GM12878 (cell line): ENCODE data around the gene AZU1. TPM values are rescaled to one million over a fixed set of nuclear protein-coding genes. Genes with fewer than 3 reads are reported as not detected.

Experiments used
- ATAC-seq: fragments of 200-7000 bp; cut with Tn5 transposase; 3 replicates; pipeline ENCODE4 v1.9.1; 2020; ENCODE audit warnings: mild to moderate bottlenecking, moderate library complexity
- BruUV-seq: library from RNA; stranded (reverse); fragments of 400-500 nt; replicated peaks from 2 replicates; lab custom pipeline; 2021; lab: Mats Ljungman, UMichigan
- CTCF ChIA-PET: fragments of 300-600 bp; sonication (Branson Sonifier 250); formaldehyde crosslinking; extraction: SDS; loops from one replicate; lab custom pipeline; 2021; ENCODE audit warnings: inconsistent platforms; lab: Yijun Ruan, JAX
- POLR2A ChIA-PET: fragments of 350-600 bp; formaldehyde crosslinking; extraction: SDS; loops from one replicate; lab custom pipeline; 2021; ENCODE audit warnings: inconsistent platforms; lab: Charles Lee
- RAD21 ChIA-PET: fragments of 300-600 bp; sonication (Branson Sonifier 250); formaldehyde crosslinking; loops from one replicate; lab custom pipeline; 2023; ENCODE audit warnings: antibody characterized with exemption; ENCODE audit not compliant: unreplicated experiment; lab: Charles Lee
- SMC1A ChIA-PET: fragments of 300-600 bp; sonication (Branson Sonifier 250); formaldehyde crosslinking; loops from one replicate; lab custom pipeline; 2023; ENCODE audit not compliant: unreplicated experiment, uncharacterized antibody; lab: Charles Lee
- DNase-seq: peaks from one replicate; pipeline ENCODE4 v3.0.0-alpha.2; 2011; ENCODE audit warnings: low read depth, low spot score
- FAIRE-seq: peaks from 3 replicates; lab custom pipeline; 2011; peaks lifted over from hg19 to GRCh38; lab: Jason Lieb, UNC
- H2AFZ ChIP-seq: 2 replicates; pipeline ENCODE4 v1.6.0; 2011; ENCODE audit warnings: low read depth, low read length, control low read depth; ENCODE audit not compliant: control insufficient read depth
- H3K27ac ChIP-seq: 2 replicates; pipeline ENCODE4 v1.5.1; 2011; ENCODE audit warnings: control low read depth; ENCODE audit not compliant: control insufficient read depth, insufficient read depth
- H3K27me3 ChIP-seq, 2 experiments: replicated peaks in 1 of 2; 2 replicates each; pipeline versions ENCODE4 v1.6.0 to v1.6.1; 2011; ENCODE audit warnings: low read length in 1 of 2; ENCODE audit not compliant: control insufficient read depth in 2 of 2, insufficient read depth in 2 of 2
- H3K36me3 ChIP-seq, 2 experiments: 2 replicates each; pipeline ENCODE4 v1.5.1; 2011; ENCODE audit warnings: low read length in 1 of 2; ENCODE audit not compliant: control insufficient read depth in 2 of 2, insufficient read depth in 2 of 2
- H3K4me1 ChIP-seq: 2 replicates; pipeline ENCODE4 v1.6.1; 2011; ENCODE audit warnings: mild to moderate bottlenecking, low read length, moderate library complexity, mixed read lengths; ENCODE audit not compliant: control insufficient read depth, insufficient read depth
- H3K4me2 ChIP-seq: 2 replicates; pipeline ENCODE4 v1.6.0; 2011; ENCODE audit warnings: control low read depth; ENCODE audit not compliant: control insufficient read depth, insufficient read depth
- H3K4me3 ChIP-seq: fragments of 200-600 bp; sonication (generic); 2 replicates; pipeline ENCODE4 v1.5.1; 2016
- H3K79me2 ChIP-seq: 2 replicates; pipeline ENCODE4 v1.6.0; 2011; ENCODE audit warnings: low read length; ENCODE audit not compliant: control insufficient read depth, insufficient read depth
- H3K9ac ChIP-seq: 2 replicates; pipeline ENCODE4 v1.8.0; 2011; ENCODE audit warnings: low read length, control low read depth, mixed read lengths; ENCODE audit not compliant: control insufficient read depth, insufficient read depth
- H3K9me3 ChIP-seq: replicated peaks from 3 replicates; pipeline ENCODE4 v1.5.1; 2011; ENCODE audit warnings: mild to moderate bottlenecking, low read length; ENCODE audit not compliant: control insufficient read depth, insufficient read depth
- H4K20me1 ChIP-seq: 2 replicates; pipeline ENCODE4 v1.6.0; 2011; ENCODE audit not compliant: control insufficient read depth, insufficient read depth
- CHD2 ChIP-seq: IDR thresholded peaks from 2 replicates; pipeline ENCODE4 v1.6.1; 2011; ENCODE audit warnings: low read depth, low read length, improper control_type of control experiment, borderline replicate concordance
- EGR1 ChIP-seq, 2 experiments: IDR thresholded peaks; 1 replicate in 1 of 2; 2 replicates in 1 of 2; pipeline ENCODE4 v1.6.1; 2011 to 2012; ENCODE audit warnings: low read depth in 2 of 2, low read length in 2 of 2, borderline replicate concordance in 1 of 2, mild to moderate bottlenecking in 1 of 2, moderate library complexity in 1 of 2
- JUND ChIP-seq: IDR thresholded peaks from 2 replicates; pipeline ENCODE4 v1.6.1; 2012; ENCODE audit warnings: low read depth, mild to moderate bottlenecking, low read length, improper control_type of control experiment, moderate library complexity
- KAT2A ChIP-seq: conservative IDR thresholded peaks from 2 replicates; pipeline ENCODE4 v1.6.1; 2011; ENCODE audit warnings: low read depth, low read length; ENCODE audit not compliant: control insufficient read depth
- KDM1A ChIP-seq: fragments of 200-600 bp; sonication (generic); IDR thresholded peaks from 2 replicates; pipeline ENCODE4 v1.6.1; 2016; ENCODE audit warnings: borderline replicate concordance
- NFIC ChIP-seq: IDR thresholded peaks from 2 replicates; pipeline ENCODE4 v1.6.1; 2012; ENCODE audit warnings: low read depth, mild to moderate bottlenecking, inconsistent platforms, low read length, moderate library complexity
- PAX5 ChIP-seq: IDR thresholded peaks from 2 replicates; pipeline ENCODE4 v1.6.1; 2011; ENCODE audit warnings: low read depth, low read length, borderline replicate concordance
- POLR2A ChIP-seq: IDR thresholded peaks from 2 replicates; pipeline ENCODE4 v1.6.1; 2011; ENCODE audit warnings: low read depth, mild to moderate bottlenecking, low read length
- RBBP5 ChIP-seq: fragments of 200-600 bp; sonication (generic); conservative IDR thresholded peaks from 2 replicates; pipeline ENCODE4 v1.6.1; 2016
- SIX5 ChIP-seq: IDR thresholded peaks from 2 replicates; pipeline ENCODE4 v1.6.1; 2011; ENCODE audit warnings: mild to moderate bottlenecking, low read depth, low read length, moderate library complexity; ENCODE audit not compliant: severe bottlenecking
- TCF12 ChIP-seq: IDR thresholded peaks from 2 replicates; pipeline ENCODE4 v1.6.1; 2011; ENCODE audit warnings: low read depth, mild to moderate bottlenecking, low read length
- TCF3 ChIP-seq: IDR thresholded peaks from 2 replicates; pipeline ENCODE4 v1.6.1; 2012; ENCODE audit warnings: low read depth, mild to moderate bottlenecking, low read length, borderline replicate concordance; ENCODE audit not compliant: insufficient read depth
- YBX1 ChIP-seq: fragments of 450-650 bp; IDR thresholded peaks from 2 replicates; pipeline ENCODE4 v1.6.1; 2016; ENCODE audit warnings: antibody characterized with exemption
- ZNF687 ChIP-seq: fragments of 450-650 bp; IDR thresholded peaks from 2 replicates; pipeline ENCODE4 v1.6.1; 2017; ENCODE audit warnings: mild to moderate bottlenecking, moderate library complexity
- whole genome bisulfite sequencing: methylation state at CpG from one replicate; pipeline ENCODE4 v1.1.6; 2016; ENCODE audit warnings: low lambda C conversion rate; ENCODE audit not compliant: insufficient replicate concordance, insufficient coverage; ENCODE audit errors: missing lambda C conversion rate; 5-methylcytosine and 5-hydroxymethylcytosine counted together
- in situ Hi-C: fragments of 300-500 bp; cut with MboI; formaldehyde crosslinking; loops from 9 replicates; pipeline ENCODE4 v1.14.3; 2018; ENCODE audit warnings: mixed read lengths
- intact Hi-C: fragments of 100-400 bp; cut with micrococcal nuclease; formaldehyde crosslinking; loops from one replicate; pipeline ENCODE4 v1.14.2; 2022; ENCODE audit not compliant: unreplicated experiment
- polyA plus RNA-seq, 11 experiments: library from polyadenylated mRNA; depleted of rRNA in 4 of 11; unstranded in 6 of 11; stranded (reverse) in 5 of 11; fragments of >200 nt; fragmentation: Nextera tagmentation in 4 of 11; fragmentation: Illumina TruSeq in 1 of 11; extraction: Ambion mirVana in 4 of 11; extraction: Trizol in 1 of 11; gene quantifications; 1 replicate in 1 of 11; 2 replicates in 10 of 11; pipeline versions ENCODE4 v1.2.1 to v1.2.3, GENCODE V29; 2011 to 2016; ENCODE audit warnings: inconsistent platforms in 2 of 11, missing spikeins in 2 of 11, low read depth in 1 of 11
- total RNA-seq, 4 experiments: library from RNA; depleted of rRNA in 3 of 4; stranded (reverse); fragments of >200 nt in 3 of 4; fragmentation: Illumina TruSeq in 1 of 4; extraction: Trizol in 1 of 4; gene quantifications; 2 replicates each; pipeline versions ENCODE4 v1.2.1 to v1.2.3, GENCODE V29; 2013 to 2021

Gene AZU1
- total and polyA plus RNA-seq, 10 of the 15 experiments (the other 5 are each of a cell fraction or from before 2014, with no cell fraction given): not detected

DNA sequence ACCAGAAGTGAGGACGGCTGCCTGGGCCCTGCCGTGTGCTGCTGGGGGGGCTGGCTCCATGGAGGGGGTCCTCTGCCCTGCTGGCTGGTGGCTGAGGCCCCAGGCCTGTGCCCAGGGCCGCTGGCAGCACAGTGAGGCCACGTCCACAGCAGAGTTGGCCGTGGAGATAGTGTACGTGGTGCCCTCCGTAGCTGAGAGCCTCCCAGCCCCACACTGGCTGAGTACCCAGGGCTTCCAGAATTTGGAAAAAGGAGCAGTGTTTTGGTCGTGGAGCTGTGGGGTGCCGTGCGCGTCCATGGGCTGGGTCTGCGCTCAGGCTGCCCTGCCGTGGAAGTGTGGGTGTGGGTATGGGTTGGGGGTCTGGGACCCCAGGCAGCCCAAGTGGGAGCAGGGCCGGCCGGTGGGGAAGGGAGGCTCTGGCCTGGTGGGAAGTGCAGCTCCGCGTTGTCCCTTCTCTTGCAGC lies 24.5 kb upstream of the AZU1 start:
- no peak overlapping the region for H3K4me3 ChIP-seq
- peaks cover 38% of the 10 kb centered on the region for H4K20me1 ChIP-seq
- SMC1A ChIA-PET: no interaction called here
- intact Hi-C loops: no loop called here
- peaks cover 27 to 74% of the 10 kb centered on the region in 2 experiments; a peak in 3 of 4 replicates for H3K36me3 ChIP-seq
- H3K9me3 ChIP-seq: no peaks in the 10 kb centered on the region
- no peak for TF ChIP-seq YBX1
- peak; percentile 44; the same call in 1 of the 2 replicates for TF ChIP-seq POLR2A
- no peak overlapping the region for H3K27ac ChIP-seq
- BruUV-seq: no TSS peak
- WGBS: over 99% methylated on average over 17 of the region's 17 CpGs
- in situ Hi-C loops: no loop called here
- H3K4me1 ChIP-seq: peaks cover 7% of the 10 kb centered on the region; the same call in 1 of the 2 replicates
- ATAC-seq (no peak), DNase-seq (no peak), FAIRE-seq (no peak)
- RAD21 ChIA-PET: no interaction called here
- CTCF ChIA-PET: no interaction called here
- no peak overlapping the region for H3K4me2 ChIP-seq
- no peaks in the 10 kb centered on the region for H3K27me3 ChIP-seq
- POLR2A ChIA-PET: interaction anchor here (0.6 kb wide), 1 partner anchor 453 kb away, joined by 6 read pairs; no protein-coding TSS in a partner anchor
- H3K9ac ChIP-seq: no peak overlapping the region
- H2AFZ ChIP-seq: no peak overlapping the region
- peaks cover 65% of the 10 kb centered on the region for H3K79me2 ChIP-seq

GRCh38 chr19:803686-804418 lies 23.8 kb upstream of the AZU1 start:
- peaks cover 58% of the 10 kb centered on the region for H3K79me2 ChIP-seq
- no TSS peak for BruUV-seq
- H3K27me3 ChIP-seq: no peaks in the 10 kb centered on the region
- ChIA-PET RAD21 (no interaction called here), SMC1A (no interaction called here), POLR2A (no interaction called here), CTCF (no interaction called here)
- H3K27ac ChIP-seq: no peak overlapping the region
- DNase-seq (no peak), FAIRE-seq (no peak), ATAC-seq (no peak)
- no peak overlapping the region for H3K4me3 ChIP-seq
- H3K9ac ChIP-seq: no peak overlapping the region
- H3K36me3 ChIP-seq: peaks cover 27 to 80% of the 10 kb centered on the region in 2 experiments; a peak in 3 of 4 replicates
- peaks cover 7% of the 10 kb centered on the region; the same call in 1 of the 2 replicates for H3K4me1 ChIP-seq
- no peak overlapping the region for H3K4me2 ChIP-seq
- no peaks in the 10 kb centered on the region for H3K9me3 ChIP-seq
- in situ Hi-C loops: no loop called here
- H4K20me1 ChIP-seq: peaks cover 36% of the 10 kb centered on the region
- WGBS: 89% methylated on average over 27 of the region's 31 CpGs
- no peak overlapping the region for H2AFZ ChIP-seq
- intact Hi-C loops: no loop called here
- no peak for TF ChIP-seq KAT2A
- no peak for TF ChIP-seq PAX5
- no peak for TF ChIP-seq SIX5
- no peak for TF ChIP-seq KDM1A
- no peak for TF ChIP-seq TCF12
- no peak for TF ChIP-seq EGR1 (IDR thresholded peaks at IDR 0.05; ENCODE audit: borderline replicate concordance in 1 of 2, low read depth in 2 of 2, low read length in 2 of 2)
- TF ChIP-seq POLR2A: peak; percentile 53
- no peak for TF ChIP-seq JUND
- TF ChIP-seq TCF3: no peak
- TF ChIP-seq RBBP5: no peak
- TF ChIP-seq CHD2: no peak
- no peak for TF ChIP-seq ZNF687
- no peak for TF ChIP-seq NFIC
